Measurements from ENCODE around the gene TRDN. TPM values are rescaled to one million over a fixed set of nuclear protein-coding genes. Genes with fewer than 3 reads are reported as not detected.

The TRDN gene
- total RNA-seq, 1 donor: not detected

- DNase-seq (ENCODE audit: low read depth): no peak
- TF ChIP-seq CTCF (IDR thresholded peaks at IDR 0.05; ENCODE audit: insufficient read depth, low read depth, low read length): no peak
- no peak overlapping the region for H3K4me3 ChIP-seq (ENCODE audit: low read depth, low read length)
These were observed 107.7 kb downstream of the TRDN start for GRCh38 chr6:123529058-123529457.

DNA sequence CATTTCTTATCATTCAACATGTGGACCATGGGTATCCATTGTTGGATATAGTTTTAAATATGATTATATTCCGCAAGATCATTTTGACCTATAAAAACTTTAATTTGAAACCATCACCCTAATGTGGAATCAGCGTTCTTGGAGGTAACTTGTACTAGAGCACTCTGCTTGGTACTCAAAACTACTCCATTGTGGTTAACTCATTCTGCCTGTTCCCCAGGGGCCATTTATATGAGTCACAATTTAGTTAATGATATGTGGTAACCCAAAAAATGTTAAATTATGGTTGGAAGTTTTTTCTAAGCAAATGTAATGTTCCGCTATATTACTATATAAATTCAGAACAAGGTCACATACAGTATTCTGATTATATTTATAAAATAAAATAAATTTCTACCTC is 109.3 kb downstream of the TRDN start:
- DNase-seq (ENCODE audit: low read depth): no peak
- H3K4me3 ChIP-seq (ENCODE audit: low read depth, low read length): no peak overlapping the region
- no peak for TF ChIP-seq CTCF (IDR thresholded peaks at IDR 0.05; ENCODE audit: insufficient read depth, low read depth, low read length)

DNA sequence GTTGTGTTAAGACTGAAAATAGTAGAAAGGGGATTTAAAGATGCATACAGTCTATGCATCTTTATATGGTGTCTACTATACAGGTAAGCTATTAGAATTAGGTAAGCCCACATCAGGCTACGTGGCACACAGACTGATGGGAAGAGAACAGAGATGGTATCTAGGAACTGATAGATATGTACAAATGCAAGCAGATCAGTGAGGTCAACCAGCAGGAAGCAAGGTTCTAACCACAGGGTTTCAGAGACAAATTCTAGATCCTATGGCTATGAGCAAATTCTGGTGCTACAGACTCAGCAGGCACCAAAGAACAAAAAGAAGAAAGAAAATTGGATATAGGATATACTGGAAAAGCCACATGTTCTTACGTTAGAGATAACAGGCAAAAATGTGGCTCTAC is 110.6 kb downstream of the TRDN start:
- no peak for DNase-seq (ENCODE audit: low read depth)
- H3K4me3 ChIP-seq (ENCODE audit: low read depth, low read length): no peak overlapping the region
- TF ChIP-seq CTCF (IDR thresholded peaks at IDR 0.05; ENCODE audit: insufficient read depth, low read depth, low read length): no peak

DNA sequence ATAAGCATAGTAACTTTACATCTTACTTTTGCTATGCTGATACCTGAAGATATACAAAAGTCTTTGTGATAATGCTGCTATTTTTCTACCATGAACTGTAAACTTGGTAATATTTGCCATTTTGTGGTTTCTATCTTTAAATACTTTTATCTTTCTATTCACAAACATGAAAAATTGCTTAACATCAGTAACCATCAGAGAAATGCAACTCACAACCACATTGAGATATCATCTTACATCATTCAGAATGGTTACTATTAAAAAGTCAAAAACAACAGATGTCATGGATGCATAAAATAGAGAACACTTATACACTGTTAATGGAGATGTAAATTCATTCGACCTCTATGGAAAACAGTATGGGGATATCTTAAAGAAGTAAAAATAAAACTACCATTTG is 112.0 kb downstream of the TRDN start:
- no peak overlapping the region for H3K4me3 ChIP-seq (ENCODE audit: low read depth, low read length)
- no peak for TF ChIP-seq CTCF (IDR thresholded peaks at IDR 0.05; ENCODE audit: insufficient read depth, low read depth, low read length)
- DNase-seq (ENCODE audit: low read depth): no peak

GRCh38 chr6:123520217-123520616 is 116.5 kb downstream of the TRDN start:
- no peak for DNase-seq (ENCODE audit: low read depth)
- TF ChIP-seq CTCF (IDR thresholded peaks at IDR 0.05; ENCODE audit: insufficient read depth, low read depth, low read length): no peak
- H3K4me3 ChIP-seq (ENCODE audit: low read depth, low read length): no peak overlapping the region

DNA sequence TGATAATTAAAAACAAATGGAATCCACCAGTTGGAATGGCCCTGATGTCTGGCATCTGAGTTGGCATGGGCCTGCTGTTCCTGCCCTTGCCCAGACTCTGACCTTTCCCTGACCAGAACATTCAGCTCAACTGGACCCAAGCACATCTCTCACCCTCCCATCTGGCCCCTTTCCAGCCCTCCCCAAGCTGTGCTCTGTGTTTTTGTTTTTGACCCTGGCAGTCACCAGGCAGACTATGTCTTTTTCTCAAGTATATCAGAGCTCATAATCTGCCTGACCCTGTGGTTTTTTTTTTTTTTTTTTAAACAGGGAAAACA is 117.6 kb downstream of the TRDN start:
- no peak for DNase-seq (ENCODE audit: low read depth)
- no peak for TF ChIP-seq CTCF (IDR thresholded peaks at IDR 0.05; ENCODE audit: insufficient read depth, low read depth, low read length)
- H3K4me3 ChIP-seq (ENCODE audit: low read depth, low read length): no peak overlapping the region

GRCh38 chr6:123518441-123519188 is 118.1 kb downstream of the TRDN start:
- TF ChIP-seq CTCF (IDR thresholded peaks at IDR 0.05; ENCODE audit: insufficient read depth, low read depth, low read length): no peak
- DNase-seq (ENCODE audit: low read depth): no peak
- H3K4me3 ChIP-seq (ENCODE audit: low read depth, low read length): no peak overlapping the region

All from fibroblast of villous mesenchyme (primary cell).